ENCODE results near the gene CCT6B. TPM values are rescaled to one million over a fixed set of nuclear protein-coding genes. Genes with fewer than 3 reads are reported as not detected.

CCT6B gene
- total and polyA plus RNA-seq, 2 of the 13 experiments (the other 11 are each of a cell fraction or from before 2014, with no cell fraction given): 0.41 to 1.4 TPM

DNA sequence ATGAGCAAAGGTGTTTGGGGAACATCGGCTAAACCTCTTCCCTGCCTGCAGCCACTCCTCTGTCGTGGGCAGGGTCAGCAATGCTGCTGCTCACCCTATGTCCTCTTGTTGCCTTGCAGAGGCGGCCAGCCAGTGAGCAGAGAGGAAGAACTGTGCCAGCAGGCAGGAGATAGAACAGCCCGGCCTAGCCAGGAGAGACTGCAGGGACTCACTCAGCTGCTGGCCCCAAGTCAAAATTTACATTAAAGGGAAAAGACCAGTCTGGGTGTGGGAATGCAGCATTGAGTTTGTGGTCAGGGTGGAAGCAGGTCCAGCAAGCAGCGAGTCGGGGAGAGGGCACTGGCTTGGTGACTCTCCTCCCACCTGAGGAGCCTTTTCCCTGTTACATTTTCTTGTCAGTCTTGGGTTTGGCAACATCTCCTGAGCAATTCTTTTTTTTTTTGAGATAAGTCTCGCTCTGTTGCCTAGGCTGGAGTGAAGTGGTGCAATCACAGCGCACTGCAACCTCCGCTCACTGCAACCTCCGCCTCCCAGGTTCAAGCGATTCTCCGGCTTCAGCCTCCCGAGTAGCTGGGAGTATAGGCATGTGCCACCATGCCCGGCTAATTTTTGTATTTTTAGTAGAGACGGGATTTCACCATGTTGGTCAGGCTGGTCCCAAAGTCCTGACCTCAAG lies 41.8 kb upstream of the CCT6B start:
- ChIA-PET POLR2A (no interaction called here), CTCF (ENCODE audit: low intra/inter-chr PET ratio, low total read pairs) (no interaction called here)

GRCh38 chr17:35001549-35001948 lies 40.3 kb upstream of the CCT6B start:
- ChIA-PET POLR2A (no interaction called here), CTCF (ENCODE audit: low intra/inter-chr PET ratio, low total read pairs) (no interaction called here)
- ATAC-seq (no peak), DNase-seq (ENCODE audit: low spot score) (no peak), FAIRE-seq (no peak)
- no TSS peak for BruUV-seq (replicated peaks)
- Histone ChIP-seq H3K27ac (ENCODE audit: extremely low read length, insufficient read depth, low read length) (no peak overlapping the region), H3K4me2 (ENCODE audit: low read depth, low read length) (no peak overlapping the region), H3K36me3 (replicated peaks in 1 of 2; ENCODE audit: control insufficient read depth in 1 of 2, insufficient read depth in 2 of 2, low read length in 2 of 2) (peaks cover 19 to 53% of the 10 kb centered on the region in 2 experiments), H3K9me3 (ENCODE audit: low read length) (no peaks in the 10 kb centered on the region), H3K4me1 (ENCODE audit: insufficient read depth, low read length) (no peaks in the 10 kb centered on the region), H3K27me3 (ENCODE audit: control insufficient read depth in 1 of 2, insufficient read depth in 2 of 2, low read length in 2 of 2) (no peaks in the 10 kb centered on the region), H2AFZ (ENCODE audit: low read length) (no peak overlapping the region), H3K79me2 (ENCODE audit: insufficient read depth, low read length) (no peaks in the 10 kb centered on the region), H4K20me1 (ENCODE audit: insufficient read depth, low read length) (no peaks in the 10 kb centered on the region), H3K4me3 (replicated peaks in 1 of 3; ENCODE audit: insufficient read depth in 1 of 3, low read depth in 2 of 3, low read length in 3 of 3) (no peak overlapping the region), H3K9ac (ENCODE audit: insufficient read depth, low read depth, low read length) (no peak overlapping the region)
- intact Hi-C loops (cut with micrococcal nuclease; ENCODE audit: unreplicated experiment) (no loop called here), in situ Hi-C loops (cut with HindIII; ENCODE audit: extremely low pct_ligation_motif_present, low pct_unique_long_range_greater_than_20kb) (no loop called here)
- WGBS (ENCODE audit: low lambda C conversion rate): 97% methylated on average over 2 of the region's 2 CpGs
- TF ChIP-seq ZNF639 (CRISPR knock-in tag; conservative IDR thresholded peaks at IDR 0.05): no peak
- no peak for TF ChIP-seq HMG20B (CRISPR knock-in tag; conservative IDR thresholded peaks at IDR 0.05)
- TF ChIP-seq, protein P1, sequence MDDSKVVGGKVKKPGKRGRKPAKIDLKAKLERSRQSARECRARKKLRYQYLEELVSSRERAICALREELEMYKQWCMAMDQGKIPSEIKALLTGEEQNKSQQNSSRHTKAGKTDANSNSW (CRISPR knock-in tag; IDR thresholded peaks at IDR 0.05; ENCODE audit: borderline replicate concordance): no peak
- TF ChIP-seq ZNF569 (CRISPR knock-in tag; IDR thresholded peaks at IDR 0.05; ENCODE audit: borderline replicate concordance): no peak
- no peak for TF ChIP-seq ZKSCAN5 (CRISPR knock-in tag; IDR thresholded peaks at IDR 0.05)
- TF ChIP-seq ZGPAT (CRISPR knock-in tag; IDR thresholded peaks at IDR 0.05): no peak
- TF ChIP-seq ATF5 (CRISPR knock-in tag; IDR thresholded peaks at IDR 0.05; ENCODE audit: low read depth): no peak
- TF ChIP-seq LBX2 (CRISPR knock-in tag; IDR thresholded peaks at IDR 0.05; ENCODE audit: borderline replicate concordance): no peak

More for the DNA sequence above, 41.8 kb upstream of the CCT6B start:
- intact Hi-C loops (cut with micrococcal nuclease; ENCODE audit: unreplicated experiment): no loop called here
- no peaks in the 10 kb centered on the region for H3K9me3 ChIP-seq (ENCODE audit: low read length)
- TF ChIP-seq ZNF746 (CRISPR knock-in tag; IDR thresholded peaks at IDR 0.05) (no peak), ZBTB8A (CRISPR knock-in tag; IDR thresholded peaks at IDR 0.05; ENCODE audit: borderline replicate concordance, low read depth) (no peak), ZNF773 (CRISPR knock-in tag; IDR thresholded peaks at IDR 0.05; ENCODE audit: borderline replicate concordance) (no peak), ESRRA (CRISPR knock-in tag; IDR thresholded peaks at IDR 0.05; ENCODE audit: low read depth) (no peak), NPAS2 (CRISPR knock-in tag; IDR thresholded peaks at IDR 0.05; ENCODE audit: borderline replicate concordance) (no peak), ZFP1 (CRISPR knock-in tag; IDR thresholded peaks at IDR 0.05) (no peak), ZNF510 (CRISPR knock-in tag; IDR thresholded peaks at IDR 0.05; ENCODE audit: low read depth) (no peak), MAFF (IDR thresholded peaks at IDR 0.05; ENCODE audit: low read depth, low read length) (no peak)
- TF ChIP-seq, protein P2, sequence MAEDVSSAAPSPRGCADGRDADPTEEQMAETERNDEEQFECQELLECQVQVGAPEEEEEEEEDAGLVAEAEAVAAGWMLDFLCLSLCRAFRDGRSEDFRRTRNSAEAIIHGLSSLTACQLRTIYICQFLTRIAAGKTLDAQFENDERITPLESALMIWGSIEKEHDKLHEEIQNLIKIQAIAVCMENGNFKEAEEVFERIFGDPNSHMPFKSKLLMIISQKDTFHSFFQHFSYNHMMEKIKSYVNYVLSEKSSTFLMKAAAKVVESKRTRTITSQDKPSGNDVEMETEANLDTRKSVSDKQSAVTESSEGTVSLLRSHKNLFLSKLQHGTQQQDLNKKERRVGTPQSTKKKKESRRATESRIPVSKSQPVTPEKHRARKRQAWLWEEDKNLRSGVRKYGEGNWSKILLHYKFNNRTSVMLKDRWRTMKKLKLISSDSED (CRISPR knock-in tag; IDR thresholded peaks at IDR 0.05): no peak
- H3K79me2 ChIP-seq (ENCODE audit: insufficient read depth, low read length): no peaks in the 10 kb centered on the region
- no peak overlapping the region for H3K27ac ChIP-seq (ENCODE audit: extremely low read length, insufficient read depth, low read length)
- no peak overlapping the region for H2AFZ ChIP-seq (ENCODE audit: low read length)
- peak; percentile 9; the same call in 1 of the 3 replicates for ATAC-seq
- no peaks in the 10 kb centered on the region for H3K4me1 ChIP-seq (ENCODE audit: insufficient read depth, low read length)
- no TSS peak for BruUV-seq (replicated peaks)
- no peak overlapping the region for H3K4me3 ChIP-seq (replicated peaks in 1 of 3; ENCODE audit: insufficient read depth in 1 of 3, low read depth in 2 of 3, low read length in 3 of 3)
- in situ Hi-C loops (cut with HindIII; ENCODE audit: extremely low pct_ligation_motif_present, low pct_unique_long_range_greater_than_20kb): no loop called here
- peaks cover 18 to 39% of the 10 kb centered on the region in 2 experiments for H3K36me3 ChIP-seq (replicated peaks in 1 of 2; ENCODE audit: control insufficient read depth in 1 of 2, insufficient read depth in 2 of 2, low read length in 2 of 2)
- H3K27me3 ChIP-seq (ENCODE audit: control insufficient read depth in 1 of 2, insufficient read depth in 2 of 2, low read length in 2 of 2): no peaks in the 10 kb centered on the region
- H4K20me1 ChIP-seq (ENCODE audit: insufficient read depth, low read length): no peaks in the 10 kb centered on the region
- FAIRE-seq: no peak
- DNase-seq (ENCODE audit: low spot score): no peak
- H3K4me2 ChIP-seq (ENCODE audit: low read depth, low read length): no peak overlapping the region
- 96% methylated on average over 15 of the region's 15 CpGs for WGBS (ENCODE audit: low lambda C conversion rate)
- H3K9ac ChIP-seq (ENCODE audit: insufficient read depth, low read depth, low read length): no peak overlapping the region
